ENCODE data around the gene SIRT4. TPM values are rescaled to one million over a fixed set of nuclear protein-coding genes. Genes with fewer than 3 reads are reported as not detected.
A peak's percentile ranks its signal among the peaks of the same experiment; 100 is the strongest.
"Not testable (repeated sequence)": the region's sequence is repeated elsewhere in the genome, so short reads cannot be mapped to it uniquely, and the experiment has no call there.

Gene SIRT4, protein sequence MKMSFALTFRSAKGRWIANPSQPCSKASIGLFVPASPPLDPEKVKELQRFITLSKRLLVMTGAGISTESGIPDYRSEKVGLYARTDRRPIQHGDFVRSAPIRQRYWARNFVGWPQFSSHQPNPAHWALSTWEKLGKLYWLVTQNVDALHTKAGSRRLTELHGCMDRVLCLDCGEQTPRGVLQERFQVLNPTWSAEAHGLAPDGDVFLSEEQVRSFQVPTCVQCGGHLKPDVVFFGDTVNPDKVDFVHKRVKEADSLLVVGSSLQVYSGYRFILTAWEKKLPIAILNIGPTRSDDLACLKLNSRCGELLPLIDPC
- 4.5 TPM for total RNA-seq

- DNase-seq: peak; percentile 75
Observed at GRCh38 chr12:120301962-120302815, at the start of gene SIRT4. Gene SIRT4 (plus strand): TSS chr12:120302321. CDS start chr12:120303562, 1,241 bp downstream.

- DNase-seq: not testable (repeated sequence)
Observed at GRCh38 chr12:120253313-120253712, 48.8 kb upstream of the SIRT4 start.

DNA sequence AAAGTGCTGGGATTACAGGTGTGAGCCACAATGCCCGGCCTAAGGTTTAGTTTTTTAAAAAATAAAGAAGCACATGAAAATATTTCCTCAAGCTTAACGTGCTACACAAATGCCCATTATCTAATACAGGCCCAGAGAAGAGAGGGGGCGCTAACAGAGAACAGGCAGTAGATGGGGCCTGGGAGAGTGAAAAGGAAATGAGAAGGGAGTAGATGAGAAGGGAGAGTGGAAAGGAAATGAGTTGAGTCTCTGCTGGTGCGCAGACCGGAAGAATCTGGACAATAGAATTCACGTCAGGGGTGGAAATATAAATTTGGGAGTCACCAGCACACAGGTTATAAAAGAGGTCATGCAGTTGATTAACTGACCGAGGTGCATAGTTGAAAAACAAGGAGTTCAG lies 47.3 kb upstream of the SIRT4 start:
- no peak for DNase-seq

DNA sequence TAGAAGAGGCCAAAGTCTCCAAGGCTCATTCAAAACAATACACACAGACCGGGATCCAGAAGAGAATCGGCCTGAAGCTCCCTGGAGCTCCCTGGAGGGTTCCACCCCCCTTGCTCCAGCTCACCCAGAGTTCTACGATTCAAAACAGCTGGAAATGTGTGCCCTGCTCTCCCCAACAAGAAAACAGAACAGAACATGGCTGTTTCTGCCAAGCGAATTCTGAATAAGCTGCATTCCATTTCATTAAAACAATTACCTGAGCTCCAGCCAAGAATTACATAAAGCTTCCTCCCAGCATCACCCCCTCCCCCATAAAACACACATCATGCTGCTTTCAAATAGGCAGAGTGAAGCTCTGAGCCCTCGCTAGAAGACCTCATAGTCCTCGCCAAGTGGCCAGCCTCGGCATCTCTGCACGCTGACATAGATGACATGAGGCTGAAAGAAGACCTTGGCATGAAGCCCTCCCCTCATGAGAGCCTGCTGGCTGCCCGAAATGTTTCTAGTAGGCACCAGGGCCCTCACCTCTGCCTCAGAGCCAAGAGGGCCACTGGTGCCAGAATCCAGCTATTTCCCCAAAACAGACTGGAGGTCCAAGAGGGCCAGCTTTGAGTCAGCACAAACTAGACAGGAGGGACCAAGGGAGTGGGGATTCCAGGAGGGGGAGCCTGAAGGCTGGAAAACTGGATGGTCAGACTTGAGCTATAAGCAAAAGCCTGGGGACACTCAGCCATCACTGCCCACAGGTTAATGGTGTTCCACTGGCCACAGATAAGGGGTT lies 44.9 kb upstream of the SIRT4 start:
- no peak for DNase-seq

DNA sequence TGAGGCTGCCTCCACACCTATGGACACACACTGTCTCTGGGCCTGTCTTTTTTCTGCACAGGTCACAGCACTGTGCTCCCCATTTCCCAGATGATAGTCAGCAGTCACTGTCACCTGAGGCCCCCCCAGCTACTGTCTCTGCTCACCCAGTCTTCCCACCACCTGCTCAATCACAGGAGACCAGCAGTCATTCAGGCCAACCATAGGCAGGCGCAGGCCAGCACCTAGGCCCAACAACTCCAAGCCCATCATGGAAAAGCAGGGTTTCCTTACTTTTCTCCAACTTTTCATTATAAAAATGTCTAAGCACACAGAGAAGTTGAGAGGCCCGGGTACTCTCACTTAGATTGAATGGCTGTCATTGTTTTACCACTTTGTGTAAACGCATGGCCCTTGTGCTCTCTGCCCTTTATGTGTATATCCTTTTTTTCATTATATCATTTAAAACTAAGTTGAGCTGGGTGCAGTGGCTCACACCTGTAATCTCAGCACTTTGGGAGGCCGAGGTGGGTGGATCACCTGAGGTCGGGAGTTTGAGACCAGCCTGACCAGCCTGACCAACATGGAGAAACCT lies 43.7 kb upstream of the SIRT4 start:
- no peak for DNase-seq

GRCh38 chr12:120259418-120260202 lies 42.5 kb upstream of the SIRT4 start:
- no peak for DNase-seq

GRCh38 chr12:120260607-120261006 lies 41.5 kb upstream of the SIRT4 start:
- no peak for DNase-seq

GRCh38 chr12:120261951-120262851 lies 39.9 kb upstream of the SIRT4 start:
- DNase-seq: no peak

- no peak for DNase-seq
Observed at GRCh38 chr12:120262852-120263747, 39.0 kb upstream of the SIRT4 start.

- DNase-seq: no peak
Observed at GRCh38 chr12:120263748-120264085, 38.4 kb upstream of the SIRT4 start.

DNA sequence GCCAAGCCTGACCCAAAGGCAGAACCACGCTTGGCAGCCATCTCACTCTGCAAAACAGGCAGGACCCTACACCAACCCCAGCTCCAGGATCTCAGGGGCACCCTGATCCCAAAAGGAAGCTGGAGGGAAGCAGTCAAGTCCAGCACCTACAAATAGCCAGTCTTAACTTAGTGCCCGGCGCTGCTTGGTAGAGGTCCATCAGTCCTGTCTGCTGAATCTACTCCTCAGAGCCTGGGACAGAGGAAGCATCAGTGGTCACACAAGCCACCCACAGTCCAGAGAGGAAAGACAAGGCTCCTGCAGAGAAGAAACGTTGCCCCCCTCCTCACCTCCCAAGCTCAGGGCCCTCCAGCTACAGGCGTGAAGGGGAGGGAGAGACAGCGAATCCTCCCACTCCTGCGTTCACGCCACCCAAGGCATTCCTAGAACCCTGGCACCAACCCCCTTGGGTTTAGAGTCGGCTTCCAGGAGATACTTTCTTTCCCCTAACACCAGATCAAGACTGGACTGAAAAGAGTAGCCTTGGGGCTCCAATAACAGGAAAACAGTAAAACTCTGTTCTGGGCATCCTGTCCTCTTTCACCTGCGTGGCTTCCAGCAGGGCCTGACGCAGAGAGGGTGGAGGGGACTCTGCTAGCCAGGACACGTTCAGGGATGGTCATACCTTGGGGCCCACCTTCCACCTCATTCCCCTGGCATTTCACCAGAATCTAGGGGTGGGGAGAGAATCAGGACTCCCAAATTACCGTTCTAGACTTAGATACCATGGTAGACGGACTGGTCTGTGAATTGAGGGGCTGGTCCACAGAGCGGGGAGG lies 37.8 kb upstream of the SIRT4 start:
- no peak for DNase-seq

- DNase-seq: no peak
Observed at GRCh38 chr12:120264904-120265472, 37.1 kb upstream of the SIRT4 start.

- DNase-seq: peak; percentile 78
Observed at GRCh38 chr12:120265473-120266179, 36.5 kb upstream of the SIRT4 start, which contains the start of gene PXN. Gene PXN (minus strand): TSS chr12:120265730. CDS start chr12:120265629, 101 bp downstream.

DNA sequence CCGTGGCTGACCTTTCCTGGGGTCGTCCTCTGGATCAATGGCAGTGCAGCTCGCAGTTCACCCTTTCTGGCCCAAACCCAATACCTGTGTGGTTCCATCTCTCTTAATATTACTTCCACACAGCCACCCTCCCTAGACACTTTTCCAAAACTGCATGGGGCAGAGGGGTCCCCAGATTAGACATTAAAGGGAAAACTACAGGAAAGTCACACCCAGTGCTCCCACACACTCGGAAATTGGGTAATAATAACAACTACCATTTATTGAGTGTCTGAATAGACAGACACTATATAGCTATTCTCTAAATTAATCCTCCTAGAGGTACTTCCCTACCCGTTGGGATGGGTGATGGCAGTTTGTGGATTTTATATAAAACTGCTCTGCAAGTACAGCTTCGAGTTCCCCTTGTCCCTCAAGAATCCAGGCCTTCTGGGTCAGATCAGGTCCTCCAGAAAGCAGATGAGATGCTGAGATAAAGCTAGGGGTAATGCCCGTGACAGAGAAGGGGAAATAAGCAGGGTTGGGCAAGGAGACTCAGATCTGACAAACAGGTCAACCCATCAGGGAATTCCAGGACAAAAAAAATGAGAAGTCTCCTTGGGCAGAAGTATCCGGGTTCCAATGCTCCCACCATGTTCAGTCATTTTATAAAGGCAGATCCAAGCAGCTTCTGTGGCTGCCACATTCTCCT lies 35.8 kb upstream of the SIRT4 start:
- DNase-seq: no peak

DNA sequence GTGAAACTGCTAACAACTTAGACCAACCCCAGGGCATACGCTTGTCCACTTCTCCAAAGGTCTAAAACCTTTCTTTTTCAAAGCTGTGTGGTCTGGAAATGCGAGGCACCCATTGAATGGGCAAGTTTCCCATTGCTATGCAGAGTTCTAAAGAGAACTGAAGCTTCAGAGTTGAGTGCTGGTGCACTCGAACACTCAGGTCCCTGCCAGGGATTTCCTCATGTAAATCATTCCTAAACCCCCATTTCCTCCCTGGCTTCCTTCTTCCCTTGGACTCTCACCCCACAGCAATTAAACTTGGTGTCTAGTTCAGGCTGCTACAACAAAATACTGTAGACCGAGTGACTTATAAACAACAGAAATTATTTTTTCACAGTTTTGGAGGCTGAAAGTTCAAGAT lies 34.4 kb upstream of the SIRT4 start:
- no peak for DNase-seq

GRCh38 chr12:120276734-120277133 lies 25.4 kb upstream of the SIRT4 start:
- no peak for DNase-seq

Data from occipital lobe (tissue), 2 donors.